ENCODE measurements around the gene MIPEP. TPM values are rescaled to one million over a fixed set of nuclear protein-coding genes. Genes with fewer than 3 reads are reported as not detected.

MIPEP gene
- total RNA-seq, 4 donors from 2014 or later: 12.1 to 20.3 (median 16.0) TPM

DNA sequence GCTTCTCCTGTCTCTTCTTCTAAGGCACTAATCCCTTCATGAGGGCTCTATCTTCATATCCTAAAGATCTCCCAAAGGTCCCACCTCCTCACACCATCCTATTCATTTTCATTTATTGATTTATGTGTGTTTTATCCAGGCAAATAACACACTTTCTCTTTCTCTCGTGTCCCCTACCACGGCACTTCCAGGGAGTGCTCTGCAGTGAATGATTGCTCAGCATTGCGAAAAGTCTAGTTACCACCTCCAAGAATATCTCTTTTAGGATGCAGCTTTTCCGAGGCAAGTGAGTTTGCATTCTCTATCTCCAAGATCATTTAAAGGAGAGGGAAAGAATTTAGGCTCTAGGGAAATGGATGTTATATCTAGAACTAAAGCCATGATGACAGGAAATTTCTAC, 101.7 kb downstream of the MIPEP start:
- H3K27ac ChIP-seq (replicated peaks in 1 of 4): no peak overlapping the region
- peaks cover 10 to 23% (median 16%) of the 10 kb centered on the region in 4 donors for H3K4me1 ChIP-seq
- intact Hi-C loops (cut with DNase I): no loop called here
- no peak for DNase-seq (ENCODE audit: extremely low spot score)
- no peaks in the 10 kb centered on the region for H3K9me3 ChIP-seq
- WGBS: 90% methylated on average over 4 of the region's 4 CpGs
- no peak overlapping the region for H3K4me3 ChIP-seq
- H3K36me3 ChIP-seq: peaks cover 0 to 2% (median 0%) of the 10 kb centered on the region in 4 donors
- TF ChIP-seq POLR2A (IDR thresholded peaks at IDR 0.05; ENCODE audit: low read depth) (no peak), EP300 (IDR thresholded peaks at IDR 0.05) (no peak), CTCF (IDR thresholded peaks at IDR 0.05) (no peak), POLR2AphosphoS5 (IDR thresholded peaks at IDR 0.05) (no peak)
- H3K27me3 ChIP-seq: no peaks in the 10 kb centered on the region

DNA sequence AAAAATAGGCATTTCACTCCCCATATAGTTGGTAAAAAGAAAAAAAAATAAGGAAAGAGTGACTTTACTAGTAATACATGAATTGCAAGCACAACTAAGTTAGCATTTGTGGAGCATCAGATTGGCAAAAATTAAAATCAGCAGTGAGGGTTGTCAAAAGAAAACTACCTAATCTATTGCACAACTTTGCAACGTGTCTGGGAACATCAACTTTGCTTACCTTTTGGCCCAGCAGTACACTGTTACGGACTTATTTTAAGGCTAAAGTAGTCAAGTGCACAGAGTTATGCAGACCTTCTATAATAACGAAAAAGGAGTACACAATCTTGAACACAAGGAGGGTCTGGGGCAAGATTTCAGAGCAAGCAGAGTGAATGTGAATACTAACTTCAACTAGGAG, 102.6 kb downstream of the MIPEP start:
- 89% methylated on average over 3 of the region's 3 CpGs for WGBS
- H3K4me3 ChIP-seq: no peak overlapping the region
- DNase-seq (ENCODE audit: extremely low spot score): no peak
- H3K9me3 ChIP-seq: no peaks in the 10 kb centered on the region
- intact Hi-C loops (cut with DNase I): no loop called here
- H3K27me3 ChIP-seq: no peaks in the 10 kb centered on the region
- no peak for TF ChIP-seq EP300 (IDR thresholded peaks at IDR 0.05)
- TF ChIP-seq POLR2A (IDR thresholded peaks at IDR 0.05; ENCODE audit: low read depth): no peak
- TF ChIP-seq CTCF (IDR thresholded peaks at IDR 0.05): no peak
- TF ChIP-seq POLR2AphosphoS5 (IDR thresholded peaks at IDR 0.05): no peak
- no peak overlapping the region for H3K27ac ChIP-seq (replicated peaks in 1 of 4)
- no peaks in the 10 kb centered on the region for H3K36me3 ChIP-seq
- peaks cover 10 to 23% (median 16%) of the 10 kb centered on the region in 4 donors for H3K4me1 ChIP-seq

DNA sequence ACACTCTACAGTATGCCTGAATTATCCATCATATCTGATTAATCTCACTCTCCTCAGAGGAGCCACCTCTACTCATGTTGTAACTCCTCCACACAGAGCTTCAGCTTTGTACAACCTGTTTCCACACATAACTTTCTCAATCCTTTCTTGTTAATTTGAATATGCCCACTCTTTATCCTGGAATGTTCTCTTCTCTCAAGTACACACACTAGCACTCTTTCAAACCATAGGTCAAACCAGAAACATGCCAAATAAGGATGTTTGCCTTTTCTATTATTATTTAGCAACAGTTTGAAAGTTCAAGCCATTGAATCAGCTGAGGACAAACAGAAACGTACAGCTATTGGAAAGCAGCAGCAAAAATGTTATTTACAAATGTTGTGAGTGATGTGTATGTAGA, 110.3 kb downstream of the MIPEP start:
- Histone ChIP-seq H3K27me3 (no peaks in the 10 kb centered on the region), H3K4me3 (no peak overlapping the region), H3K4me1 (peaks cover 0 to 20% (median 12%) of the 10 kb centered on the region in 4 donors), H3K36me3 (no peaks in the 10 kb centered on the region), H3K27ac (replicated peaks in 1 of 4) (no peak overlapping the region), H3K9me3 (no peaks in the 10 kb centered on the region)
- TF ChIP-seq EP300 (IDR thresholded peaks at IDR 0.05) (no peak), CTCF (IDR thresholded peaks at IDR 0.05) (no peak), POLR2AphosphoS5 (IDR thresholded peaks at IDR 0.05) (no peak), POLR2A (IDR thresholded peaks at IDR 0.05; ENCODE audit: low read depth) (no peak)
- 82% methylated on average over 1 of the region's 1 CpG for WGBS
- intact Hi-C loops (cut with DNase I): no loop called here
- DNase-seq (ENCODE audit: extremely low spot score): no peak

DNA sequence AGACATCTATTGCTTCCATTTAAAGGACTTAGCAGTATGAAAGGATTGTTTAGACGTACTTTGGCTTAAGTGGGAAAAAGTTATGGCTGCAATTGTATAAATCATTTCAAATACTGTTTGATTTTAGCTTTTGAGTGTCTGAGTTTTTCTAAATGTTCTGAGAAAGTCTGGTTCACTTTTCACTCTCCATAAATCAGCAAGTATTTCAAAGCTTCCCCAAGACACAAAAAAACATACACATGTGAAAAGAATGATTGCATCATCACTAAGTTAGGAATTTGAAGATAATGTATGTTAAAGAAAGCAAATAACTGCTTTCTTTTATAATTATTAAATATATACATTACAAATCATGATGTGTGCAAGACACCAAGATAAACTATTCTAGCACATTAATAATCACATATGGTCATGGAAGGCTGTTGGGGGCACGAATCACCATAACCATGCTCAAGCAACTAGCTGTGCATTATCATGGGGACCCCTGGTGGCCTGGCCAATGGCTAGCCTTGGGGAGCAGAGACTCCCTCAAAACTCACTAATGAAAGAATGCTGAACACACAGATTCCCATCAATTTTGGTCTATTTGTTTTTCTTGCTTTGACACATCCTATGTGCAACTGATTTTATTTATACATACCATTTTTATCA, 111.1 kb downstream of the MIPEP start:
- no peak overlapping the region for H3K4me3 ChIP-seq
- H3K27ac ChIP-seq (replicated peaks in 1 of 4): no peak overlapping the region
- WGBS: 28% methylated on average over 2 of the region's 2 CpGs
- peaks cover 0 to 20% (median 12%) of the 10 kb centered on the region in 4 donors for H3K4me1 ChIP-seq
- no peaks in the 10 kb centered on the region for H3K27me3 ChIP-seq
- no peak for DNase-seq (ENCODE audit: extremely low spot score)
- no peaks in the 10 kb centered on the region for H3K36me3 ChIP-seq
- intact Hi-C loops (cut with DNase I): no loop called here
- no peaks in the 10 kb centered on the region for H3K9me3 ChIP-seq
- TF ChIP-seq CTCF (IDR thresholded peaks at IDR 0.05): no peak
- no peak for TF ChIP-seq EP300 (IDR thresholded peaks at IDR 0.05)
- TF ChIP-seq POLR2A (IDR thresholded peaks at IDR 0.05; ENCODE audit: low read depth): no peak
- no peak for TF ChIP-seq POLR2AphosphoS5 (IDR thresholded peaks at IDR 0.05)

GRCh38 chr13:23777575-23777870, 111.7 kb downstream of the MIPEP start:
- Histone ChIP-seq H3K4me3 (no peak overlapping the region), H3K27ac (replicated peaks in 1 of 4) (no peak overlapping the region), H3K4me1 (peaks cover 0 to 20% (median 12%) of the 10 kb centered on the region in 4 donors), H3K9me3 (no peaks in the 10 kb centered on the region), H3K27me3 (no peaks in the 10 kb centered on the region), H3K36me3 (no peaks in the 10 kb centered on the region)
- WGBS: 55% methylated on average over 1 of the region's 1 CpG
- no peak for DNase-seq (ENCODE audit: extremely low spot score)
- TF ChIP-seq EP300 (IDR thresholded peaks at IDR 0.05) (no peak), POLR2A (IDR thresholded peaks at IDR 0.05; ENCODE audit: low read depth) (no peak), CTCF (IDR thresholded peaks at IDR 0.05) (no peak), POLR2AphosphoS5 (IDR thresholded peaks at IDR 0.05) (no peak)
- intact Hi-C loops (cut with DNase I): no loop called here
